Stimulated activated CD4-positive, alpha-beta T cell treated with anti-CD3 and anti-CD28 coated beads, Interleukin-1b, Interleukin-23, amount 100 ng/mL, for 1 hour (primary cell): Measurements from ENCODE around the gene PAX7.
"Not testable (repeated sequence)": the region's sequence is repeated elsewhere in the genome, so short reads cannot be mapped to it uniquely, and the experiment has no call there.

Source experiments
- DNase-seq, 2 donors: peaks; one replicate each; pipeline ENCODE4 v3.0.0-alpha.2; 2020; ENCODE audit warnings: low read depth in 2 of 2

Gene PAX7

GRCh38 chr1:18658831-18659230 lies 28.2 kb downstream of the PAX7 start:
- DNase-seq: no peak

- no peak for DNase-seq
Measured at GRCh38 chr1:18661404-18662285, 31.0 kb downstream of the PAX7 start.

- no peak for DNase-seq
Measured at GRCh38 chr1:18662286-18662639, 31.6 kb downstream of the PAX7 start.

DNA sequence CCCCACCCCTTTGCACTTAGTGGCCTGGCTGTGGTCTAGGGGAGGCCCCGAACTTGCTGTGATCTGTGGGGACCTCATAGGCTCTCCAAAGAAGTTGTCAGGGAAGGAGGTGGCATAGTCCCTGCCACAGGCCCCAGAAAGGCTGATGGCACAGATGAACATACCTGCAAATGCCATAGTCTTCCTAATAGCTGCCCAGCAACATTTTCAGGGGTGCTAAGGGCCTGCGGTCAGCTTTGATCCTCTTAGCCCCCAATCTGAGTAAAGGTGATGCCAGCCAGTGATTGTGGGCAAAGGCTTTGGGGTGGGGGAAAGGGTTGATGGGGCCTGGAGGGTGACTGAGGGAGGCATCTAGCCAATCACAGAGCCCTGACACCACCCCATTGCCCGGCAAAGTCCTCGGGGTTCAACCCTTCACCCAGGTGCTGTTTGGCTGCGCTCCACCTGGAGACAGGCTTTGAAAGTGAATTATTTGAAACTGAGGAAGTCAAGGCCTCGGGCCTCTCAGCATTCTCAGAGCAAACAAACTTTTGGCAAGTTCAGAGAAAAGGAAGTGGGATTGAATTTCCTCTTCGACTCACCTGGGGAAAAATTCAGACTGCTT lies 35.8 kb downstream of the PAX7 start:
- no peak for DNase-seq

GRCh38 chr1:18667333-18667732 lies 36.7 kb downstream of the PAX7 start:
- DNase-seq: no peak

- DNase-seq: no peak
Measured at GRCh38 chr1:18668046-18668445, 37.4 kb downstream of the PAX7 start.

DNA sequence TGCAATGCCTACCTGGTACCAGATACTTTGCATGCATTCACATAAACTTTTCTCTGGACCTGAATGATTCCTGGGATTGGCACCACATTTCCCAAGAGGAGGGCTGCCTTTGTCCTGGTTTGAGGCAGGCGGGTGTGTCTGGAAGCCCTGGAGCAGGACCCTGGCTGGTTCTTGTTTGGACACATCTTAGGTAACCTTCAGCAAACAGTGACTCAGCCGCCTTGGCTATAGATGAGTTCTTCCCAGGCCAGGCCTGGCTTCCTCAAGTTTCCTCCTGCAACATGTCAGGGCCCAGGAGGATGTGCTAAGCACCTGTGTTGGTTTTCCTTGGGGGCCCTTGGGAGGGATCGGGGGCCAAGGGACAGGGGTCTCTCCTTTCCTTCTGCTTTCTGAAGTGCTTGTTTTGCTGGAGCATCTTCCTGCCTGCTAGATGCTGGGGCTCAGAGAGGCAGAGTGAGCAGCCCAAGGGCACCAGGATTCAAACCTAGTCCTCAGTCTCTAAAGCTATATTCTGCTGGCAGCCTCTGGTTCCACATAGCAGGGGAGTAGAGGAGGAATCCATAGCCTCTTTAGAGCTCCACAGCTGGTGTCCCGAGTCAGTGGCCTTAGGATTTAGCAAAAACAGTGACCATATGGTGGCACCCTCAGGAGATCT lies 38.2 kb downstream of the PAX7 start:
- DNase-seq: no peak

DNA sequence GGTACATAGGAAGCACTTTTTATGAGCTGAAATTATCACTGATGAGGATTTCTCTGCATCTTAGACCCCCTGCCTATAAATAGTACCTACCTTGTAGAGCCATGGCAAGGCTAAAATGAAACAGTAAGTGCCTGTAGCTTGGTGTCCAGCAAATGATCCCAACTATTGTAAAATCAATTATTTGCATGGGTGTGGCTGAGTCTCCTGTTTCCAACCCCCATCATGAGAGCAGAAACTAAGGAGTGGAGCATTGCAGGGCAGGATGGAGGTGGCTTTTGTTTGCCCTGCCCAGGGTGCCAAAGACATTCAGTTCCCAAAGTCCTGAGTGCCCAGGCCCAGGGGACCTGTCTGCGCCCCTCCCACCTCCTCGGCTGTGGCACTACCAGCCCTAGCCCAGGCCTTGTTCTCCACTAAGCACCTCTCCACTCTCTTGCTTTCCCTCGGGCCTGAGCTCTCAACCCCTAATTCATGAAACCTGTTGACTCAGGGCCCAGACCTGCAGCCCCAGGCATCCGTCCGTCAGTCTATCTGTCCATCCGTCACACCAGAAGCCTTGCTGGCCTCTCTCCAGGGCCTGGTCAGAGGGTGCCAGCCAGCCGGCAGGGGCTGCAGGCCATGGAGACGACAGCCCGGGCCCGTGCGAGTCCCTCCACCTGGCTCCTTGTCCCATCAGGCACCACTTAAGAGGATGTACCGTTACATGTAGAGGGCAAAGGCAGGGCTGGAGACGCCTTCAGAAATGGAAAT lies 39.6 kb downstream of the PAX7 start:
- DNase-seq: no peak

- no peak for DNase-seq
Measured at GRCh38 chr1:18670868-18671225, 40.2 kb downstream of the PAX7 start.

DNA sequence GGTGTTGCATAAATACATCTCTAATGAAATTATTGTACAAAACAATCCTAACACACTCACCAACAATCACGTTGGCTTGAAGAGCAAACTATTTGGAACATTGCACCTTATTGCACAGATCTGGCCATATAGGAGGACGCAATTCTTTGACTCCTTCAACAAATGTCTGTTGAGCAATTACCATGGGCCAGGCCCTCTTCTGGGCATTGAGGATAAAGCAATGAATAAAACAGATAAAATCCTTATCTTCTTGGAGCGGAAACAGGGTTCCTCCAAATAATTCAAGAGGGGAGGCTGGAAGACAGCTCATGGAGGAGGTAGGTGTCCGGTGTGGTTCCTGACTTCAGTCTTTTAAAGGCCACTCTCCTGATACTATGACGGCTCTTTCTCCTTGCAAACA lies 43.3 kb downstream of the PAX7 start:
- no peak for DNase-seq

GRCh38 chr1:18676332-18676781 lies 45.7 kb downstream of the PAX7 start:
- DNase-seq: no peak

DNA sequence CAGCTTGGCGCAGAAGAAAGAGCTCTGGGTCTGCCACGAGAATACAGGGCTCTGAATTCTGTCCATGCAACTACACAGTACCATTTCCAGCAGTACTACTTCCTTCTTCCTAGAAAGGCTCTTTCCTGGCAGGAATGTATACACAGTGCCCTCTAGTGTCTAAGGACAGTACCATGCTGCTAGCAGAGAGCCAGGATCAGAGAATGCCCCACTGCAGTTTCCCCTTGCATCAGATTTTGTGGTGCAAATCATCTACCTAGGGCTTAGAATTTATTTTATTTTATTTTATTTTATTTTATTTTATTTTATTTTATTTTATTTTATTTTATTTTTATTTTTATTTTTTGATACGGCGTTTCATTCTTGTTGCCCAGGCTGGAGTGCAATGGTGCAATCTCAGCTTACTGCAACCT lies 50.8 kb downstream of the PAX7 start:
- no peak for DNase-seq

DNA sequence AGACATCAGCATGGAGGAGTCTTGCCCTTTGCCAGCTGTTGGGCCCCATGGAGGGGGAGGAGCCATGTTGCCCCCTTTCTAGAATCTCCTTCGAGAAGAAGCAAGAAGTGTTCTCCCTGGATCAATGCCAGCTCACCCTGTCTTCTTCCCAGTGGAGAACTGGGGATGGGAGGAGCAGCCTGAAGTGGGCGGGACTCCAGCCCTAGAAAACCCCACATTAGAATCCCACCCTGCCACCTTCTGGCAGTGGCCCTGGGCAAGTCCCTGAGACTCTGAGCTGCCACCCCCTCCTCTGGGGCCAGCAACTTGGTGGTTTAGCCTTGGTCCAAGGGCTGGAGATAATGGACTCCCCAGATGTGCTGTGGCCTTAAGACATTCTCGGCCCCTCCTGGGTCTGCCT lies 51.7 kb downstream of the PAX7 start:
- DNase-seq: no peak

GRCh38 chr1:18684303-18684702 lies 53.7 kb downstream of the PAX7 start:
- DNase-seq: no peak

GRCh38 chr1:18686540-18686939 lies 55.9 kb downstream of the PAX7 start:
- DNase-seq: no peak

GRCh38 chr1:18687273-18687672 lies 56.6 kb downstream of the PAX7 start:
- DNase-seq: no peak

- no peak for DNase-seq
Measured at GRCh38 chr1:18691648-18692047, 61.0 kb downstream of the PAX7 start.

DNA sequence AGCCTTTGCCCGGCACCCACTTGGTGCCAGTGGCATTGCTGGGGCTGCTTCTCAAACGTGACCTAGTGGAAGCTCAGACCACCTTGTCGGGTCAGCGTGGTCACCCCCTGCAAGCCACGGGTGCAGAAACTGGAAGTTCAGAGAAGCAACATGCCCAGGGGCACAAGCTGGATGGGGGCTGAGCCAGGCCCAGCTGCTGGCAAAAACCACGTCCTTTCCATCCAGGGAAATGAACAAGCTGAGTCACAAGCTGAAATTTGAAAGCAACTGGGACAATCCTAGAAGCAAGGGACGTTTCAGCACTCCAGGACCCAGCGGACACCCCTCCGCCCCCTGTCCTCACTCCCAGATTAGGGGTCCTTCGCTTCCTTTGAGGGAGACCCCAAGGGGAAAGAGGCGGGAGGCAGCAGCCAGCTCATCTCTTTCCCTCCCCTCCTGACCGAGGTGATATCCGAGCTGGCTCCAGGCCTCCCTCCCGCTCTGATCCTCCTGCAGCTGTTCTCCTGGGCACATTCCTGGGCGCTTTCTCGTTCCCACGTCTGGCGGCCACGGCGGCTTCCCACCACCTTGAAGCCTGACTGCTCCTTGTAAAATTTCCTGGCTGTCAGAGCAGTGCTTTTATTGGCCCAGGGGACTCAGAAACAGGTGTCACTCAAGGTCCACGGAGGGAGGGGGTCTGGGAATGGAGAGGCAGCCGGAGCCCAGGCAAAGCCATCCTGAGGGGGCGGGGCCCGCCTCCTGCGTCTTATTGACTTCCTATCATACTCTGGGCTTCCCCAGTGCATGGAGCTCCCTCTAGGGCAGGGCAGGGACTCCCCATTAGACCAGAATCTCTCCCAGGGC lies 62.8 kb downstream of the PAX7 start:
- DNase-seq: no peak

DNA sequence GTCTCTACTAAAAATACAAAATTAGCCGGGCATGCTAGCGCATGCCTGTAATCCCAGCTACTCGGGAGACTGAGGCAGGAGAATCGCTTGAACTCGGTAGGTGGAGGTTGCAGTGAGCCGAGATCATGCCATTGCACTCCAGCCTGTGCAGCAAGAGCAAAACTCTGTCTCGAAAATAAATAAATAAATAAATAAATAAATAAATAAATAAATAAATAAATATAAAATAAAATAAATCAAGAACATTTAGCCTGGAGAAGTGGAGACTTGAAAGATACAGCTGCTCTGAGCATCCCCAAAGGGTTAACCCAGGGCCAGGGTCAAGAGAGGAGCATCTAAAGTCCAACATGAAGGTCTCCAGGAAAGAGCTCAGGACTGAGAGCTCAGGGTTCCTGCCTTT lies 63.6 kb downstream of the PAX7 start:
- not testable (repeated sequence) for DNase-seq

DNA sequence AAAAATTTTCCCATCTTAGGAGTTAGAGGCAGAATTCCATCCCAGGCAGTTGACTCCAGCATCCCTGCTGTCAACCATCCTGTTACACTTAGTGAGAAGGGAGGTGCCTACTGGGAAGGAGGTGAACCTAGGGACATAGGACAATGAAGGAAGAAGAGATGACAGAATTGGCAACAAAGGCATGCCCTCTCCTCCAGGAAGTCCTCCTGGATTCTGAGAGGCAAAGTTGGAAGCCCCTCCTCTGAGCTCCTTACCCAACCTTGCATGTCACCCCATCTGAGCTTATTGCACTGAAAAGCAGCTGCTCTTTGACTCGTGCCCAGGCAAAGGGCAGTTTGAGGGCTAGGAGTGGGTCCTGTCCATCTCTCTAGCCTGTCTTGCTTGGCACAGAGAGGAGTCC lies 66.9 kb downstream of the PAX7 start:
- no peak for DNase-seq

GRCh38 chr1:18700530-18700929 lies 69.9 kb downstream of the PAX7 start:
- DNase-seq: no peak
